ENCODE data around the gene SNX25.

The SNX25 gene

DNA sequence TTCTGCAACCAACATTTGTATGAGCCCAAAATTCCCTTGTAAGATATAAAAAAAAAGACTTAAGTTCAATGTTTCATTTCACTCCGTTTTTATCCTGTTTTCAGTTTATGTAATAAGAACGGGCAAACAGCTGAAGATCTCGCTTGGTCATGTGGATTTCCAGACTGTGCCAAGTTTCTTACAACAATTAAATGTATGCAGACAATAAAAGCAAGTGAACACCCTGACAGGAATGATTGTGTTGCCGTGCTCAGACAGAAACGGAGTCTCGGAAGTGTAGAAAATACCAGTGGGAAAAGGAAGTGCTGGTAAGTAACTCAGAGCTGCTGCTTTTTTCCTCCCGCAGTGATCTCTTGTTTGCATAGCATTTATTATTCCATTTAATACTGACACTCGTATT lies 190.1 kb downstream of the SNX25 start:
- H2AFZ ChIP-seq (ENCODE audit: low read depth, low read length) = no peak overlapping the region
- peaks cover 11% of the 10 kb centered on the region for H3K4me1 ChIP-seq (ENCODE audit: insufficient read depth, low read length)
- H3K36me3 ChIP-seq (ENCODE audit: insufficient read depth, low read length) = peaks cover 37% of the 10 kb centered on the region
- no peaks in the 10 kb centered on the region for H3K9me3 ChIP-seq (ENCODE audit: low read length)
- no peaks in the 10 kb centered on the region for H3K27me3 ChIP-seq (ENCODE audit: insufficient read depth, low read length)
- H3K4me3 ChIP-seq (ENCODE audit: low read length) = no peak overlapping the region

DNA sequence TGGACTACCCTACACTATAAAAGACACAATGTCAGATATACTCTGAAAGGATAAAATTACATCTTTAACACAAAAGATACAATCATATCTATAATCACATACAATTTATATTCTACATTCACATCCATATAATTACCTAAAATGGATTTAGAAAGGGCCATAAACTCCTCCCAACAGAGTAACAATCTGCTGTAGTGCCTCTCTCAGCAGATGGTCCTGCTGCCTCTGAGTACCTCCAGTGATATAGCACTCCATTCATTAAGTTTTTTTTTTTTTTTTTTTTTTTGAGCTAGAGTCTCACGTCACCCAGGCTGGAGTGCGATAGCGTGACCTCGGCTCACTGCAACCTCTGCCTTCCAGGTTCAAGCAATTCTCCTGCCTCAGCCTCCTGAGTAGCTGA lies 194.6 kb downstream of the SNX25 start:
- no peaks in the 10 kb centered on the region for H3K4me1 ChIP-seq (ENCODE audit: insufficient read depth, low read length)
- H2AFZ ChIP-seq (ENCODE audit: low read depth, low read length) = no peak overlapping the region
- peaks cover 61% of the 10 kb centered on the region for H3K36me3 ChIP-seq (ENCODE audit: insufficient read depth, low read length)
- H3K4me3 ChIP-seq (ENCODE audit: low read length) = no peak overlapping the region
- no peaks in the 10 kb centered on the region for H3K27me3 ChIP-seq (ENCODE audit: insufficient read depth, low read length)
- no peaks in the 10 kb centered on the region for H3K9me3 ChIP-seq (ENCODE audit: low read length)

- peaks cover 54% of the 10 kb centered on the region for H3K36me3 ChIP-seq (ENCODE audit: insufficient read depth, low read length)
- no peaks in the 10 kb centered on the region for H3K27me3 ChIP-seq (ENCODE audit: insufficient read depth, low read length)
- no peak overlapping the region for H3K4me3 ChIP-seq (ENCODE audit: low read length)
- no peaks in the 10 kb centered on the region for H3K4me1 ChIP-seq (ENCODE audit: insufficient read depth, low read length)
- peaks cover 3% of the 10 kb centered on the region for H3K9me3 ChIP-seq (ENCODE audit: low read length)
- no peak overlapping the region for H2AFZ ChIP-seq (ENCODE audit: low read depth, low read length)
Observed at GRCh38 chr4:185405296-185405999, 196.1 kb downstream of the SNX25 start.

GRCh38 chr4:185408432-185408831 lies 199.0 kb downstream of the SNX25 start:
- Histone ChIP-seq H2AFZ (ENCODE audit: low read depth, low read length) (no peak overlapping the region), H3K9me3 (ENCODE audit: low read length) (peaks cover 3% of the 10 kb centered on the region), H3K4me3 (ENCODE audit: low read length) (no peak overlapping the region), H3K36me3 (ENCODE audit: insufficient read depth, low read length) (peaks cover 53% of the 10 kb centered on the region), H3K27me3 (ENCODE audit: insufficient read depth, low read length) (no peaks in the 10 kb centered on the region), H3K4me1 (ENCODE audit: insufficient read depth, low read length) (no peaks in the 10 kb centered on the region)

DNA sequence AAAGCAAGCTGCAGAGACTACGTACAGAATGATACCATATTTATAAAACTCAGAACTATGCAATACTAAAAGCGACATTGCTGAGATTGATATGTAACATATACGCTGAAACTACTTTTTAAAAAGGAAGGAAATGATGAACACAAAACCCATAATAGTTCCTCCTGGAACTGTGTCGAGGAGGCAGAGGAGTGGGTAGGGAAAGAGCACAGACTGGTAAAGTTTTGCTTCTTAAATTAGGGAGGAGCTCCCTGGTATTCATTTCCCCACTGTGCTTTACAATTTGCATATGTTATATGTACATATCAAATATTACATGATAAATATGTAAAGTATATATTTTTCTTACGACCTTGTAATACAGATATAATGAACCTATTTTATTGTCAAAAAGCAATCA lies 202.5 kb downstream of the SNX25 start:
- Histone ChIP-seq H3K27me3 (ENCODE audit: insufficient read depth, low read length) (no peaks in the 10 kb centered on the region), H3K36me3 (ENCODE audit: insufficient read depth, low read length) (peaks cover 65% of the 10 kb centered on the region), H3K4me1 (ENCODE audit: insufficient read depth, low read length) (no peaks in the 10 kb centered on the region), H2AFZ (ENCODE audit: low read depth, low read length) (no peak overlapping the region), H3K9me3 (ENCODE audit: low read length) (peaks cover 3% of the 10 kb centered on the region), H3K4me3 (ENCODE audit: low read length) (no peak overlapping the region)

DNA sequence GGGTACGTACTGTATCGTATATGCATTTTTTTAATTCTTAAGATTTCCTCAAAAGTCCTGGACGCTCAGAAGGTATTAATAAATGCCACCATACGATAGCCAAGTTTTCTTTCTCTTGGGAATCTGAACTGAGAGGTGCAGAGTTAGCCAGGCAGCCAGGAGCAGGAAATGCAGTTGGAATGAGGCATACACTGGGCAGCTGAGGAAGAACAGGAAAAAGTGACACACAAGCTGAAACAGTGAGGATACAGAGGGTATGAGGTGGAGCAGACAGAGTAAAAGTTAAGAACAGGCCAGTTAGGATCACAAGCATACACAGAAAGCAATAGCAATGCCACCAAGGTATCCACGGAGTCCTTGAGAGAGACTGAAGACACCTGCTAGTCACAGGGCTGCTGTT lies 203.0 kb downstream of the SNX25 start:
- peaks cover 71% of the 10 kb centered on the region for H3K36me3 ChIP-seq (ENCODE audit: insufficient read depth, low read length)
- H3K4me1 ChIP-seq (ENCODE audit: insufficient read depth, low read length) = no peaks in the 10 kb centered on the region
- peaks cover 3% of the 10 kb centered on the region for H3K9me3 ChIP-seq (ENCODE audit: low read length)
- no peaks in the 10 kb centered on the region for H3K27me3 ChIP-seq (ENCODE audit: insufficient read depth, low read length)
- no peak overlapping the region for H2AFZ ChIP-seq (ENCODE audit: low read depth, low read length)
- H3K4me3 ChIP-seq (ENCODE audit: low read length) = no peak overlapping the region
